Kidney capillary endothelial cell (primary cell): Measurements from ENCODE around the gene DNAJC10.

ENCODE experiments used
- DNase-seq: peaks from one replicate; pipeline ENCODE4 v3.0.0-alpha.2; 2018; ENCODE audit warnings: low spot score

Gene DNAJC10

DNA sequence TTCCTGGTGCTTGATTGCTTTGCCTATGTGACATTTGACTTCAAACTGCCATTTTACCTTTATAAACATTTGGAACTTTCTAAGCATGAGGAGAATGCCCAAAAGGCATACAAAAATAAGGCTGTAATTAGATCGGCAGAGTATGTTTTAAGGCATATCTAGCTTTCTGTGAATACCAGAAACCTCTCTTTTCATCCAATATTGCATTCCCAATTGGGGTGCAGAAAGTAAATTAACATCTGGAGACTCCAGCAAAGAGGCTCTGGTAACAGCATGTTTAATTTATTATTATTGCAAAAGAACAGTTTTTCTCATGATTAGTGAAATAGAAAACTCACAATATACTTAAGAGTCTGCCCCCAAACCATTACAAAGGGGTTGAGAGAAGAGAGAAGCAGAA lies 118.2 kb downstream of the DNAJC10 start:
- no peak for DNase-seq

GRCh38 chr2:182836451-182836850 lies 120.4 kb downstream of the DNAJC10 start:
- DNase-seq = no peak
